Hepatocyte (in vitro differentiated cells): ENCODE results near the gene FKBP6. TPM values are rescaled to one million over a fixed set of nuclear protein-coding genes. Genes with fewer than 3 reads are reported as not detected.

Experiments
- DNase-seq: peaks from one replicate; pipeline ENCODE4 v3.0.0-alpha.2; 2016; ENCODE audit warnings: low spot score
- H2AFZ ChIP-seq: fragments of 200-600 bp; sonication (generic); 2 replicates; pipeline ENCODE4 v1.6.0; 2016; ENCODE audit warnings: antibody characterized with exemption, mild to moderate bottlenecking
- H3K27ac ChIP-seq: fragments of 200-600 bp; sonication (generic); 2 replicates; pipeline ENCODE4 v1.5.1; 2016; ENCODE audit warnings: mild to moderate bottlenecking
- H3K27me3 ChIP-seq: fragments of 200-600 bp; sonication (generic); 2 replicates; pipeline ENCODE4 v1.6.1; 2016
- H3K36me3 ChIP-seq: fragments of 200-600 bp; sonication (generic); replicated peaks from 2 replicates; pipeline ENCODE4 v1.5.1; 2016; ENCODE audit warnings: low read depth; ENCODE audit not compliant: insufficient read depth
- H3K4me1 ChIP-seq: fragments of 200-600 bp; sonication (generic); 2 replicates; pipeline ENCODE4 v1.5.1; 2016; ENCODE audit warnings: mild to moderate bottlenecking, moderate library complexity; ENCODE audit not compliant: insufficient read depth
- H3K4me2 ChIP-seq: fragments of 200-600 bp; sonication (generic); 2 replicates; pipeline ENCODE4 v1.6.0; 2016
- H3K4me3 ChIP-seq: fragments of 200-600 bp; sonication (generic); 2 replicates; pipeline ENCODE4 v1.5.1; 2016; ENCODE audit warnings: mild to moderate bottlenecking
- H3K79me2 ChIP-seq: fragments of 200-600 bp; sonication (generic); 2 replicates; pipeline ENCODE4 v1.6.0; 2017; ENCODE audit warnings: mild to moderate bottlenecking
- H3K9me2 ChIP-seq: fragments of 200-600 bp; sonication (generic); replicated peaks from 2 replicates; pipeline ENCODE4 v1.6.0; 2017; ENCODE audit warnings: mild to moderate bottlenecking; ENCODE audit not compliant: insufficient read depth
- H3K9me3 ChIP-seq: fragments of 200-600 bp; sonication (generic); 2 replicates; pipeline ENCODE4 v1.5.1; 2016; ENCODE audit warnings: low read depth, mild to moderate bottlenecking
- H4K20me1 ChIP-seq: fragments of 200-600 bp; sonication (generic); 2 replicates; pipeline ENCODE4 v1.6.0; 2016; ENCODE audit warnings: mild to moderate bottlenecking; ENCODE audit not compliant: insufficient read depth, poor library complexity, severe bottlenecking
- CTCF ChIP-seq: fragments of 200-600 bp; sonication (generic); IDR thresholded peaks from 2 replicates; pipeline ENCODE4 v1.5.1; 2016; ENCODE audit warnings: antibody characterized with exemption, mild to moderate bottlenecking; ENCODE audit not compliant: poor library complexity
- EZH2 ChIP-seq: fragments of 200-600 bp; sonication (generic); IDR thresholded peaks from 2 replicates; pipeline ENCODE4 v1.6.1; 2016; ENCODE audit warnings: antibody characterized with exemption, mild to moderate bottlenecking, borderline replicate concordance
- EZH2phosphoT487 ChIP-seq: fragments of 200-600 bp; sonication (generic); IDR thresholded peaks from one replicate; pipeline ENCODE4 v1.6.1; 2018; ENCODE audit warnings: antibody characterized with exemption, mild to moderate bottlenecking, low read depth, moderate library complexity; ENCODE audit not compliant: unreplicated experiment, severe bottlenecking
- WGBS: methylation state at CpG from one replicate; pipeline ENCODE4 v1.1.6; 2016; ENCODE audit warnings: low lambda C conversion rate; ENCODE audit errors: missing lambda C conversion rate; 5-methylcytosine and 5-hydroxymethylcytosine counted together
- polyA plus RNA-seq: library from polyadenylated mRNA; unstranded; fragments of >200 nt; fragmentation: Nextera tagmentation; extraction: Ambion mirVana; gene quantifications from 2 replicates; pipeline ENCODE4 v1.2.1, GENCODE V29; 2016
- total RNA-seq: library from RNA; depleted of rRNA; stranded (reverse); fragments of >200 nt; gene quantifications from 2 replicates; pipeline ENCODE4 v1.2.3, GENCODE V29; 2014

FKBP6 gene
- total and polyA plus RNA-seq, 2 experiments from 2014 or later, result 0.17 TPM; not detected in 1

DNA sequence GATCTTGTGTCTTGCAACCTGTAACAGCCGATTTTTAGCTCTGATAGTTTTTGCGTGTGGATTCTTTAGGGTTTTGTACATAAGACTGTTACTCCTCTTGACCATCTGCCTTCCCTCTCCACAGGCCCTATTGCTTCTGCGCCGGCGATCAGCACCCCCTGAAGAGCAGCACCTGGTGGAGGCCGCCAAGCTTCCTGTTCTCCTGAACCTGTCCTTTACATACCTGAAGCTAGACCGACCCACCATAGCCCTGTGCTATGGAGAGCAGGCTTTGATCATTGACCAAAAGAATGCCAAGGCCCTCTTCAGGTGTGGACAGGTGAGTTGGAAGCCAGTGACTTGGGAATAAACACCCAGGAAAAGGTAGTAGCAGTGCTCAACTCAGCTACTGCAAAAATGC is 12.6 kb downstream of the FKBP6 start:
- H3K36me3 ChIP-seq, result no peaks in the 10 kb centered on the region
- DNase-seq, result no peak
- H3K9me3 ChIP-seq, result no peaks in the 10 kb centered on the region
- no peak for TF ChIP-seq EZH2
- no peak for TF ChIP-seq CTCF
- no peak for TF ChIP-seq EZH2phosphoT487
- no peak overlapping the region for H2AFZ ChIP-seq
- no peaks in the 10 kb centered on the region for H3K79me2 ChIP-seq
- H3K4me3 ChIP-seq, result no peak overlapping the region
- peaks cover 4% of the 10 kb centered on the region for H3K4me1 ChIP-seq
- WGBS, result 71% methylated on average over 7 of the region's 7 CpGs
- no peaks in the 10 kb centered on the region for H4K20me1 ChIP-seq
- H3K27ac ChIP-seq, result no peak overlapping the region
- H3K9me2 ChIP-seq, result no peaks in the 10 kb centered on the region
- no peak overlapping the region for H3K4me2 ChIP-seq
- H3K27me3 ChIP-seq, result no peaks in the 10 kb centered on the region

DNA sequence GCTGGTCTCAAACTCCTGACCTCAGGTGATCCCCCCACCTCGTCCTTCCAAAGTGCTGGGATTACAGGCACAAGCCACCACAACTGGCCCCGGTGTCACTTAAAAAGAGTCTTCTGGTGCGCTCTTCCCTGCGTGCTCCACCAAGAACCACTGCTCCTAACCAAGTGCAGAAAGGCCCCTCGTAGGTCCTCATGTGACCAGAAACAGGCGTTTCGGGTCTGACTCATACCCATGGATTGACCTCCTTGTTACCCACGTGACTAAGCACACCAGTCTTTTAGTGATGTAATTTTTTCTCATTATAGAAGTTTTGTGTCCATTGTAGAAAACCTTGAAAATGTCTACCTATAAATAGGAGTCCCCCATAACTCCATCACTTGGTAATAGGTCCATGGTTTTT is 13.9 kb downstream of the FKBP6 start:
- DNase-seq, result peak; percentile 64
- Histone ChIP-seq H3K36me3 (no peaks in the 10 kb centered on the region), H3K9me2 (no peaks in the 10 kb centered on the region), H3K79me2 (no peaks in the 10 kb centered on the region), H3K9me3 (no peaks in the 10 kb centered on the region), H3K27ac (no peak overlapping the region), H2AFZ (no peak overlapping the region), H3K4me1 (peaks cover 11% of the 10 kb centered on the region), H3K4me2 (no peak overlapping the region), H4K20me1 (no peaks in the 10 kb centered on the region), H3K4me3 (no peak overlapping the region), H3K27me3 (no peaks in the 10 kb centered on the region)
- WGBS, result 65% methylated on average over 8 of the region's 8 CpGs
- TF ChIP-seq CTCF (no peak), EZH2phosphoT487 (no peak), EZH2 (no peak)

- no peaks in the 10 kb centered on the region for H3K27me3 ChIP-seq
- peaks cover 11% of the 10 kb centered on the region for H3K4me1 ChIP-seq
- peak overlapping the region; percentile 40 for H2AFZ ChIP-seq
- peak overlapping the region; percentile 49 for H3K4me2 ChIP-seq
- peak; percentile 73 for DNase-seq
- TF ChIP-seq CTCF (peak; percentile 83), EZH2phosphoT487 (no peak)
- WGBS, result 50% methylated on average over 8 of the region's 8 CpGs
- no peak overlapping the region for H3K27ac ChIP-seq
- H3K36me3 ChIP-seq, result no peaks in the 10 kb centered on the region
- no peak overlapping the region for H3K4me3 ChIP-seq
- H3K9me3 ChIP-seq, result no peaks in the 10 kb centered on the region
- no peaks in the 10 kb centered on the region for H3K9me2 ChIP-seq
- H4K20me1 ChIP-seq, result no peaks in the 10 kb centered on the region
- H3K79me2 ChIP-seq, result no peaks in the 10 kb centered on the region
Measured at GRCh38 chr7:73342645-73343044, 14.7 kb downstream of the FKBP6 start.

DNA sequence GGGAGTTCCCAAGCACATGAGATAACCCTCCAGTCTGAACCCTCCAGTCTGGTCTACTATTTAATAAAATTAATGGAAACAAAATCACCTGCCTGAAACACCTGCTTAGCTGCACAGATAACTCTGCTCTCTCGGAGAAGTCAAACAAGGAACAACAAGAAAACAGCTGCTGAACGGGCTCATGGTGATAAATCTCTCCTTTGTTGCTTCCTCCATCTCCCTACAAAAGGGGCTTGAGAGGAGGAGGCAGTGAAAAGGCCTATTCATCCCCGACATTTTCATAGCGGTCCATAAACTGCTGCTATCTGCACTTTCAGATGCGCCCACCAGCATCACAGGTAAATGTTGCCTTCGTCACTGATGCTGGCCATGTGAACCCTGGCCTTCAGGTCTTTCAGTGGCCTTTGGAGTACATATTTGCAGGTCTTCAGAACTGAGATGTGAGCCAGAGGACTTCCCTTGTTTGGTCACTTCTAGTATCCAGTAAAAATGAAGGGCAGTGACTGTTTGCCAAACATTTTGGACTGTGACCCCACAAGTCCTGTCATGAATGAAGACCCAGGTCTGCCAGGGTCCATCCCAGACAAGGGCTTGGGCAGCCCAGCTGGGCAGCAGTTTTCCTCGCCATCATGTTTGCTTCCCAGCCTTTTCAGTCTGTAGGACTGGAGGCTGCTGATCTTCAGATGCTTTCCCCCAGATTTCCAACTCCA is 15.9 kb downstream of the FKBP6 start:
- H3K4me1 ChIP-seq, result peaks cover 11% of the 10 kb centered on the region
- H4K20me1 ChIP-seq, result no peaks in the 10 kb centered on the region
- no peaks in the 10 kb centered on the region for H3K27me3 ChIP-seq
- no peaks in the 10 kb centered on the region for H3K9me3 ChIP-seq
- TF ChIP-seq EZH2 (no peak), CTCF (no peak), EZH2phosphoT487 (no peak)
- no peak overlapping the region for H3K4me3 ChIP-seq
- H2AFZ ChIP-seq, result no peak overlapping the region
- H3K9me2 ChIP-seq, result no peaks in the 10 kb centered on the region
- H3K36me3 ChIP-seq, result no peaks in the 10 kb centered on the region
- no peak for DNase-seq
- no peaks in the 10 kb centered on the region for H3K79me2 ChIP-seq
- no peak overlapping the region for H3K4me2 ChIP-seq
- H3K27ac ChIP-seq, result no peak overlapping the region
- WGBS, result 80% methylated on average over 7 of the region's 7 CpGs
